ENCODE results near the gene THEM4.
A peak's percentile ranks its signal among the peaks of the same experiment; 100 is the strongest.

Gene THEM4

DNA sequence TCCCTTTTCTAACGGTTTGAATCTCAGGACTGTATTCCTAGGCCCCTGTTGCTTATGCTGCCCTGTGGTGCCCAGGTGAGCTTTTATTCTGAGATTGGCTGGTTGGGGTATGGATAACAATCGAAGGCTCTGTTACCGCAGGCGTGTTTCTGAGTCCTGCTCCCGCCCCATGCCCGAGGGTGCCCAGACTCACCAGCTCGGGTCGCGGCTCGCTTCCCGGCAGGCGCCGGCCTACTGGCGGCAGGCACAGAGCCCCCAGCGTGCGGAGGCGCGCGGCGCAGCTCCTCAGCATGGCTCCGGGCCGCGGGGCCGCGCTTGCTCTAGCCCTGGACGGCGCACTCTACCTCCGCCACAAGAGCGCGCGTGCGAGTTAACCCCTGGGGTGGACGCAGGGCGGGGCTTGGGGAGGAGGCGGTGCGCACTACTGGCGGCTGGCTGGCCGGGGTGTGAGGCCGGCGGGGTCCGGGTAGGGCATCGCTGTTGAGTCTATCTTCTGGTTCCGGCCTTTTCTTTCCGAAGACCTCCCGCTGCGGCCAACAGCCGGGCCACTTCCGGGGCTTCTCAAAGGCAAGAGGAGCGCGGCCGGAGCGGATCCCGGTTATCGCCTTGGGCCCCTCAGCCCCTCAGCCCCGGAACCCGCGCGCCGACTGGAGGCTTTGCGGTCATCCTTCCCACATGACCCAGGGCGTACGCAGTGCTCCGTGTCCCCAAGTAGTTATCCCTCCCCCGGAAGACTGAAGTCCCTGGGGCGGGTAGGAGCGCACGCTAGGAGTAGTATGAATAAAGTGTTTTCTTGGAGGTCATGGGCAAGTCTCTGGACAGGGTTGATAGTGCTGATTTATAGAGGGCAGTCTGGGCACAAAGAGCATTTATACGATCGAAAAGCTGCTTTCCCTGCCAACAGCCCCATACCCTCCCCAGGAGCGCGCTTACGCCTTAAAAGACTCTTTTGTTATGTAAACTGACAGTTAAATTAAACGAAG lies at the start of gene THEM4:
Gene THEM4 (minus strand): TSS at position 345 of the 983 bp plus-strand sequence. CDS start 53 bp downstream, at position 292.
- DNase-seq, result peak; percentile 92

DNA sequence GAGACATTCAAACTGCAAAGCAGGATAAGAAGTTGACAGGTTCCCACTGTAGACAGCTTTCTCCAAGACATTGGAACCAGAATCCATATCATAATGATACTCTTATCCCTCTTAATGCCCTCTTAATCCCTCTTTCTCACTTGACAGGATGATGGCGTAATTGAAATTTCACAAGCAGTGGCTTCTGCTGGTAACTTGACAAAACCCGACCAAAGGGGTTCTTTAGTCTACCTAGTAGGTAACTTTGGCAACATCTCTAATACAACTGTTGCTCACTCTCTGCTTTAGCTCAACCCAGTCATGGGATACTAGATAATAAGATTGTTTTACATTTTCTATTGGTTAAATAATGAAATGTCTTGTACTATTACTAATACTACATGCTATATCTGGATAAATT lies 49.6 kb upstream of the THEM4 start:
- no peak for DNase-seq

DNA sequence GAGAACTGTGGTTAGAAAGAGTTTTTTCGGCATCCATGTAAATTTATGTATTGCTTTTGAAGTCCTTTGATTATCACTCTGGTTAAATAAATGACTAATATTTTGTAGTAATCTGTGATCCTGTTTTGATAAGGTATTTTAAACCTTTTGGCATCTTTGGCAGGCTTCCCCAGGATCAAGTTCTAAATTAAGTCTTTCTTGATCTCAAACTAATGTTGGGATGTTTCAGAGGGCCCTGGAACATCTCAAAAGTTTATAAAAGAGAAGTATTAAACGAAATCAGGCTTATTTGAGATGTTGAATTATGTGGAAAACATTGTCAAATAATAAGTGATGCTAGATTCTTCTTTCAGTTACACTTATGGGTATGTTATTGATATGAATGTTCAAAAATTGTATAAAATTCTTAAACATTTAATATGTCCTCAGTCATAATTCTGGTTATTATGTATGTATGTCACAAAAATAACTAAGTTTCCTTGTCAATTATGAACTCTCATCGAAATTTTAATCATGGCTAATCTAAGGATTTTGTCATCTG lies 47.7 kb upstream of the THEM4 start:
- no peak for DNase-seq

DNA sequence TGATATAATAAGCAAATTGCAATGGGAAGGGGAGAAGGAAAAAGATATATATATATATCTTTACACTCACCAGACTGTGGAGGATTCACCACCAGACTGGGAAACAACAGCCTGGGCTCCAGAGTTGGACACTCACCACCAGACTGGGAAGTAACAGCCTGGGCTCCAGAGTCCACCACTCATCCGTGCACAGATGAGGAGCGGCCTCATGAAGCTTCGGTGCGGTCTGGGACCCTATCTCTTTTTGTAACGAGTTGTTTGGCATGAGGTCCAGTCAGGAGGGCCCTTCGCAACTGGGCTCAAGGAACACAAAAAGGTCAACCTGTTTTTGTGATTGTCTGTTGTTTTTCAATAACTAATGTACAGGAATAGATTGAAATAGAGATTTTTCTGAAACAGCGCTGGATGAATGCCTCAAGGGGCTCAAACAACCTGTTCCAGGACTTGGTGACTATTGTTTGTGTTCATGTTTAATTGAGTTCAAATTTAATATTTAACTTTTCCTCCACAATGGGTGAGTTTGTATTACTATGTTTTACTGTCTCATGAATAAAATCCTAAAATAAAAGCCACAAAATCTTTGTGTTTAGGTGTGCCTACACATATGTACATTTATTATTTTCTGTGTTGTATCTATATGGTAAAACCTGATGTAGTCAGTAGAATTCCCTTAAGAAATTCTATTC lies 44.2 kb upstream of the THEM4 start:
- DNase-seq, result no peak

DNA sequence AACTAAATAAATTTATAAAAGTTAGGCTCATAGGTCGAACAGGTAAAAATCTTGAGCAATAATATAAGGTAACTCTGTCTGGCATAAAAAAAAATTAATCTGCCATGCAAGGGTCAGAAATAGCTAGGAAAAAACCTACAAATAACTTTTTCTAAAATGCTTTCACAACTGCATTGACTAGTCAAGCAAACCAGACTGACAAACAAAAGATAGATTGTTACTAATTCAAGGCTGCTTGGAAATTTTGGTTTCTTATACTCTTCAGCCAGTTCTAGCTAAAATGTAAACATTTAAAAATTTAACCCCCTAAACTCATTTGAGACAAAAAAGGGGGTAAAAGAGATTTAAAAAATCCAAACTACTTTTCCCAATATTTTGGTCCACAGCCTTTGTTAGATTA lies 43.5 kb upstream of the THEM4 start:
- DNase-seq, result no peak

DNA sequence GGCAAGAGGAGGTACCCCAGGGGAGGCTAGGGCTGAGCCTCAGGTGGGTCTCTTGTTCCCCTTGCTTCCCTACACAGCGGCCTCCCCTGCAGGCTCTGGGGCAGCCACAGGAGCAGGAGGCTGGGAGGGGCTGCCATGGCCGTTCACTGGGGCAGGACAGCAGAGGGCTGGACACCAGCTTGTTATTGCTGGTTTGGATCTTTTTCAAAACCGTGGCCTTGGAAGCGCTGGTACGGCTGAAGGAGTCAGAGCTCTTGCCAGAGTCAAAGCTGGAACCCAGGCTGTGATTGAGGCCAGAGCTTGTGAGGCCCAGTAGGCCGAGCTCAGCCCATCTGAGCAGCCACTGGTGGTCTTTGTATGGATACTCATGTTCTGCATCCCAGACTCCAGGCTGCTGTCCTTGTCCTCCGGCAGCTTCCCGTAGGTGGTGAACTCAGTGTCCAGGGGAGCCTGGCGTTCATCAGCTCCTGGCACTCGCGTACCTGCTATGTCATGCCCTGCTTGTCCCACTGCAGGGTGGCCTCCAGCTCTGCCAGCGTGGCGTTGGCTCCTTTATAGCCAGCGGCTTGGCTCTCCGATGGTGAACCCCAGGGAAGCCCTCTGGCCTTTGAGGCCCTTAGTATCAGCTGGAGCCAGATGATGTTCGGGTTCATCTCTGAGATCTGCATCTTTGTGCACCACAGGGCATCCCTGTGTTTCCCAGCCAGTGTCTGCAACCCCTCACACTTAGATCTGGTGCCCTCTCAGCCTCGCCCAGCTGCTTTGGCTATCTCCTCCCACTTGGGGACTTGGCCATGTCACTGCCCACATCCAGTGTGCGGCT lies 40.3 kb upstream of the THEM4 start:
- no peak for DNase-seq

DNA sequence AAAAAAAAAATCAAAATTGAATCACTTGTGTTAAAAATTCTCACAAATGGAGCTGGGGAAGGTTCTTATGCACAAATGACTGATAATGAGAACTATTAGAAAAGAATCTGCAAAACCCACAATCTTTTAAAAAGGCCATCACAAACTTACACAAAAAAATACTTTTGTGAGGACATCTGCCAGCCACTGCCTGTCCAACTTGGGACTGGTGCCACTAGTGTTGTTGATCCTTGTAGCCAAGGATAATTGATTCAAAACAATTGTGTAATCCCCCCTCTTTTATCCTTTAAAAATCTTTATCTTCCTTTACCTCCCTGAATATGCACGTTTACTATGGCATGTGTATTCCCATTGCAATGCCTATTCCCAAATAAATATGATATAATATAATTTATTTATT lies 39.2 kb upstream of the THEM4 start:
- no peak for DNase-seq

DNA sequence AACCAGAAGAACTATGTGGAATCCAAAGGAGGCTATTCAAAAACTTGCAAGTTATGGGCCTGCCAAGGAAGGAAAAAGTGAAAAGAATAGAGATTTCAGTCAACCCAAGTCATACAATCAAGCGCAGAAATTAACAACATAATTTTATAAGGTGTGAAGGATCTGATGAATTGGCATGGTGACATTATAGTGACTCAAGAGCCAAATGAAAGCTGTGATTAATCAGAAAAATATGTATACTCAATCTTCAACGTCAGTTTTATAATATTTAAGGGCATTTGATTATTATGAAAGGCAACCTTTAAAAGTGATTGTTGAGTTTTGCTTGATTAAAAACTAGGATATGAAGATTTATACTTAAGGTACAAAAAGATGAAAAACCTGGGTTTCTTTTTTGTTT lies 37.8 kb upstream of the THEM4 start:
- DNase-seq, result no peak

DNA sequence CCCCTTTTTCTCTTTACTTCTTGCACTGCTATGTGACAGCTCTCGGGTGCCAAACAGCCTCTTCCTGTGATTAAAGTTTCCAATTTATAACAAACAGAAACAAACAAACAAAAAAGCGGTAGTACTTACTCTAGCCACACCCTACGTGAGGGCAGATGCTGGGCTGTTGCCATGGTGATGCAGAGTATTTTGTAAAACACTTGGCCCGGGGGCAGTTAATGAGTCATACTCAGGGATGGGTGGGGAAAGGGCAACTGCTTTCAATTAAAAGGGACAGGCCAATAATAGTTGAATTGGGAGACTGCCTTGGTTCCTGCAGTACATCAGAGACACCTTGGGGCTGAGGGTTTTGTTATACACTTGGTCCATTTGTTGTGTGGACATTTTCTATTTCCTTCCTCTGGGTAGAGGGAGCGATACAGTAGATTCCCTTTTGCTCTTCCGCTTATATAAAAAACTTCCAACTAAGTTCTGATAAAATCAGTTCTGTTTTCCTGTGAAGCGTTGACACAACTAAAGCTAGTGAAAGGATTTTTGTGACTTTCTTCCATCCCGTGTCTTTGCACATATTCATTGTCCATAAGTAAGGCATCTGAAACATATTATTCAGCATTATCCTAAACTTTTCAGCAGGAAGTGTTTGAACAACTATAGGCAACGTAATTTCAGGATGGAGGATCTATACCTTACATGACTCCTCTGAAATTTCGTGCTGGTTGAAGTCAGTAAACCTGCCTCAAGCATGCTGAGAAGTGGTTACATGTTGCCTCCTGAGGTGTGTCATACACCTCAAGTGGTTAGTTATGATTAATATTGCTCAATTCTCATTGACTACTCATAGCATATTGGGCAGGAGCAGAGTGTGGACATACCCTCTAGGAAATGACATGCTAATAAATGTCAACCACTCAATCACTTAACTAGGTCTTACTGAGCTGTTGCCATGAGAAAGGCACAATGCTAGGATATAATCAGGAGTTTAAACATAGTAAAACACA lies 36.7 kb upstream of the THEM4 start:
- DNase-seq, result no peak

DNA sequence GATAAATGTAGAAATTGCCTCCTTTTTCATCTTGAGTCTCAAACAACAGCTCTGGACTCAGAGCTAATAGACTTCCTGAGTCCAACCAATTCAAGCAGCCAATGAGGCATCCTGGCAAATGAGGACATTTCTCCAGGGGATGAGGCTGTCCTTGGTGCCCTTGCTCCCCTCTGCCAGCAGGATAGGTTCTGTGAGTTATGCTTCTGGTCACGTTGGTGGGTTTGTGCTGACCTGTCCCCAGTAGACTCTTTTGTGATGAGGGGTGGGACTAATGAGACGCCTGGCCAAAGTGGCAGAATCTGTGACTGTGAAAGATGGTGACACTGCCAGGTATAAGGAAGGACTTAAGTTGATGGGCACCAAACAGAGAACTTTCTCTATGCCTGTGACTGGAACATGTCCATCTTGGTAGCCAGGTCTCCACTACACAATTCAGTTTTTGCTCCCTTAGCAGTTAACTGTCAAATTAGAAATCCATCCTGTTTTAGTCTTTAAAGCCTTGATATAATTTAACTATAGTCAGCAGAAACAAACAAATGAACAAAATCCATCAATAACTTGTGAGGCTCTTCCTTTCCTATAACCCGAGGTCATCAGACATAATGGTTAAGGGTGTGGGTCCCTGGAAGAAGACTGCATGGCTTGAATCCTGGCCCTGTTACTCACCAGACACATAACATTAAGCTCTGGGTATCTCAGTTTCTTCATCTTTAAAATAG lies 35.7 kb upstream of the THEM4 start:
- no peak for DNase-seq

DNA sequence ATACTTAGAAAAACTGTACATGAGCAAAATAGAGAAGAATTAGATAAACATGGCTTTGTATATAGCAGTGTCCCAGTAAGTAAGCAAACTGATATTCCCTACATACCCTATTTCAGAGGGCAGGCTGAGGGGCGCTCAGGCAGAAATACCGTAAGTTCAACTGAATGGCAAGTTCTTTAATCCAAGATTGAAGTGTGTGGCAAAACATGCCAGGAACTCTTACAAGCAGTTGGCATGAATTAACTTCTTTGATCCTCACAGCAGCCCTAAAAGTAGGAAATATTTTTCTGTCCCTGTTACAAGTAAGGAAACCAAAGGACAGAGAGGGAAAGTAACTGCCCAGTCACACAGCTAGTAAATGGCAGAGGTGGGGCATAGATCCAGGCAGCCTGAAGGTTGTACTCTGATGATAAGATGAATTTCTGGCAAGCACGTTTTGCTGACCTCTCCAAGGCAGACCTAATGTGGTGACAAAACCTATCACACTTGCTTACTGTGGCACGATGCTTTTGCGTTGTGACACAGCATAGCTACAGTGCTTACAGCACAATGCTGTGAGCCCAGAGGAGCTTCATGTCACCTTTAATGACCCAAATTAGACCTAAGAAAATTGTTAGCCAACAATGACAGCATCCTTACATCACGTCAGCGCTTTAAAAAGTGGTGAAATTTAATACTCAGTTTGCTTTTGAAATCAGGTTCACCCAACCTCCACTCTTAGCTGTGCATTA lies 35.0 kb upstream of the THEM4 start:
- no peak for DNase-seq

DNA sequence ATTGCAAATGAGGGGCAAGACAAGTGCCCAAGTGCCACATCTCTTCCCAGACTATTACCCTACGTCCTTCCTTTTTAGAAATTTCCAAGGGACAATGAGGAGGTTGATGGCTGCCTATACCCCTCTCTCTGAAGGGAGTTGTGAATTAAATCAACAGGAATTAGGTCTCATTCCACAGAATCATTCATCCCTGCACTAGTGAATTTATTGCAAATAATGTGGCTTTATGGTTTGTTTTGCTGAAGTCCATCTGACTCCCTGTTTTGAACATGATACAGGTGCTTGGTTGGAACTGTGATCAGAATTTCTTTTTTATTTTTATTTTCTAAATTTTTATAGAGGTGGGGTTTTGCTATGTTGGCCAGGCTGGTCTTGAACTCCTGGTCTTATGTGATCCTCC lies 34.3 kb upstream of the THEM4 start:
- DNase-seq, result no peak

DNA sequence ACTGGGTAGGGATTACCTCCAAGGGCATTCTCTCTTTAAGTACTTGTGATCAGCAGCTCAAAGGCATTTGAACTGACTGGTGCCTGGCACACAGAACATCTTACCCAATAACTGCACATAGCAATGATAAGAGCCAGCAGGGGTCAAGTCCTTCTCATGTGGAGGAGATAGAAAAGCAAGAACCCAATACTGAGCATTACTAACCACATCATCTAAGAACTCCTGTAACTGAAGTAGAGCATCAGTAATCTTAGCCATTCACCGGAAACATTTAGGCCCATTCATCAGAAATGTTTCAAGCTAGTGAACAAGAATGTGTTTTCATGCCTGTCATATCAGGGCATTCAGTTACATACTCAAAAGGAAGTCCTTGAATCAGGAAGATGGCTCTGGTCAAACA lies 33.6 kb upstream of the THEM4 start:
- no peak for DNase-seq

DNA sequence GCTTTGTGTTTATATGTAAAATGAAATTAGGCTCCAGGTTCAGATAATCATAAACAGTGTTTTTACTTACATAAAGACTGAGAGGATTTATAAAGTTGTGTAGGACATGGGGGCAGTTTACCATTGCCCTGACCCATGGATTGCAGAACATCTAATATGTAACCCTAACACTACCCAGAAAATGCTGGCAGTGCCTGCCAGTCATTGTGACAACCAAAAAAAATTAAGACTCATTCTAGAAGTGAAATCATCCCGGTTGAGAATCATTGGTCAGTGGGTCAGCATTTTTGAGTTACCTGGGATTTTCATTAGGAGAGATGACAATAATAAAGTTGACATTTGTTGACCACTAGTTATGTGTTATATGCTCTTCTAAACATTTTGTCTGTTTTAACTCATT lies 31.2 kb upstream of the THEM4 start:
- DNase-seq, result no peak

DNA sequence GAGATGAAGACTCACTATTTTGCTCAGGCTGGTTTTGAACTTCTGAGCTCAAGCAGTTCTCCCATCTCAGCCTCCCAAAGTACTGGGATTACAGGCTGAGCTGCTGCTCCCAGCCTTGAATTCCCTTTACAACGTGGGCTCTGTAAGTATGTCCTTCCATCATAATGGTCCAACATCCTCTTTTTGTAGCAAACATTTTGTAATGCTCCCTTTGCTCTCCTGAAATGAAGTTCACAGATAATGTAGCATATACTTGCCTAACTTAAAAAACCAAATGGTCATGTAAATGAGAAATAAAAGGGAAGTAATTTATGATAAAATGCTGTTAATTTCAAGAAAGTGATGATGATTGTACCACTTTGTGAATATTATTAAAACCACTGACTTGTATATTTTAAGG lies 30.5 kb upstream of the THEM4 start:
- no peak for DNase-seq

DNA sequence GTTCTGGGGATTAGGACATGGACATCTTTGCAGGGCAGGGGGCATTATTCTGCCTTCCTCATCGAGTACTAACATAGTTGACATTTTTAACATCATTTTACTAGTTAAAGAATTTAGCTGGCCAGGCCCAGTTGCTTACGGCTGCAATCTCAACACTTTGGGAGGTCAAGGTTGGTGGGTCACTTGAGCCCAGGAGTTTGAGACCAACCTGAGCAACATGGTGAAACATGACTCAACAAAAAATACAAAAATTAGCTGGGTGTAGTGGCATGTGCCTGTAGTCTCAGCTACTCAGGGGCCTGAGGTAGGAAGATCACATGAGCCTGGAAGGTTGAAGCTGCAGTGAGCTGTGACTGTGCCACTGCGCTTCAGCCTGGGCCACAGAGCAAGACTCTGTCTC lies 29.8 kb upstream of the THEM4 start:
- no peak for DNase-seq

DNA sequence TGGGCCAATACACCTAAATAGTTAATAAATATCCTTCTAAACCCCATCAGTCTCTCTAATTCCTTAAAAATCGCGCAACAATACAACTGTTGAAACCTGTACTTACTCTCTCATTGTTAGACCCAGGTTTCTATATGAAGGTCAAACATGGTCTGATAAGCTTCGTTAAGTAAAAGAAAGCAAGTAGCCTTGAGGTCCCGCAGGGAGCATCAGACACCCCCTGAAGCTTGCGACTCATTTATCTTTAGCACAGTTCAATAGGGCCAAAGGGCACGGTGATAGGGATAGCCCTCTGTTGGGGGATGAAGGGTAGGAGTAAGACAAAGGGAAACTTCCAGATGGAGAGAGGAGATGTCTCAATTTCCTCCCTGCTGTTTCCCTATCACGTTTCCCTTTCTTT lies 27.3 kb upstream of the THEM4 start:
- DNase-seq, result no peak

DNA sequence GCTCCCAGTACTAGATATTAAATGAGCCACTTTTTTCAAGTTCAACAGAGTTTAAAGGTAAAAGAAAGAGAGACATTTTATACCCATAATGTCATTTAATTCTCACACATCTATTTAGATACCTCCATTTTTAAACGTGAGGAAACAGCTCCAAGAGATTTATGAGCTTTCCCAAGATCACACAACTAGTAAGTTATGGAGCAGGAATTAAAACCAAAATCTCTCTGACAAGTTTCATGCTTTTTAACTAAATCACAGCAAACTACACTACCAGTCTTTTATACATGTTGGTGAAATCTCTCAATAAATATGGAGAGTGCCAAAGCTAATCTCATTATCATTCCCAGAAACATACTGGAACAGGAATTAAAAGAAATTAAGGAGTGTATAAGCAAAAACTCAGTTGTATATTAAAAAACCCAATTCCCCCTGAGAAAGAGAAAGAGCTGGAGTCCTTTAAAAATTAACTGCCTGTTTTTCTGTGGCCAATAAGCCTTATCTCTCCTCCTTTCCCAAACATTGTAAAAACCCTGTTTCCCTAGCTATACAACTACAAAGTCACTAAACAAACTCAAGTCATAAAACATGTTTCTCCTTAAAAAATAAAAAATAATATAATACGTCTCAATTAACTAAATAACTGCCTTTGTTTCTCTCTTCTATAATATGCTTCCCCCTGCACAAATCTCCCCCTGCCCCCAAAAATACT lies 26.7 kb upstream of the THEM4 start:
- no peak for DNase-seq

DNA sequence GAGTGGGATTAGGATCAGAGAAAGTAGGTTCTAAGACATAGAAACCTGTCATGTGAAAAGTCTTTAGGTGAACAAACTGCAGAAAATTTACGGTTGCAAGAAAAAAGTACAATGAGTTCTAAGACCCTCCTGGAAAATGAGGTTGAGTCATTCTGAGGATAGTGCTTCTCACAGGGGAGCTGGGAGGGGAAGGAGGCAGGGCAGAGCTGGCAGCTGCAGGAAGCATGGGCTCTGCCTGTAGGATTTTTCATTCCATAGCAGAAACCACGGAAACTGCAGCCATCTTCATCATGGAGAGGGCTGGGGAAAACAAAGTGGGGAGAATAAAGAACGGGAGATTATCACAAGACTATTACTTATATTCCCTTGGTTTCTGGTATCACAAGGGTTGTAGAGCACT lies 25.8 kb upstream of the THEM4 start:
- DNase-seq, result no peak

DNA sequence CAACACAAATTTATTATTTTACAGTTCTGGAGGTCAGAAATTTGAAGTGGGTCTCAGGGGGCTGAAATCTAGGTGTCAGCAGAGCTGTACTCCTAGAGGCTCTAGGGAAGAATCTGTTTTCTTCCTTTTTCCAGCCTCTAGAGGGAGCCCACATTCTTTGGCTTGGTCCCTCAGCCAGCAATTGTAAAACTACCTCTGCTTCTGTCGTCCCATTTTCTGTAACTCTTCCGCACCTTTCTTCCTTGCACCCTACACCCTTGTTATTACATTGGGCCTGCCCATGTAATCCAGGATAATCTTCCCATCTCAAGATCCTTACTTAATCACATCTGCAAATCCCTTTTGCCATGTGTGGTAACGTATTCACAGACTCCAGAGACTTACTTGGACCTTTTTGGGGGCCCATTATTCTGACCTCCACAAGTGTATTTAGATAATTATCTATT lies 24.8 kb upstream of the THEM4 start:
- DNase-seq, result no peak

Measured in 8988T (cell line).